Mononuclear cell (primary cell): ENCODE results near the gene PDZD7. TPM values are rescaled to one million over a fixed set of nuclear protein-coding genes. Genes with fewer than 3 reads are reported as not detected.

Experiments used
- H3K27me3 ChIP-seq: 2 replicates; pipeline ENCODE4 v1.6.0; 2011; ENCODE audit warnings: low read length, control low read depth; ENCODE audit not compliant: insufficient read depth
- H3K4me1 ChIP-seq: 2 replicates; pipeline ENCODE4 v1.5.1; 2011; ENCODE audit warnings: mild to moderate bottlenecking, low read length, control low read depth; ENCODE audit not compliant: insufficient read depth
- H3K4me3 ChIP-seq: 2 replicates; pipeline ENCODE4 v1.5.1; 2011; ENCODE audit warnings: mild to moderate bottlenecking, low read length, moderate library complexity
- H3K9me3 ChIP-seq: 2 replicates; pipeline ENCODE4 v1.5.1; 2011; ENCODE audit warnings: low read depth, mild to moderate bottlenecking, control low read depth, low read length
- total RNA-seq: library from RNA; depleted of rRNA; stranded (reverse); fragments of >200 nt; gene quantifications from one replicate; pipeline ENCODE4 v1.2.3, GENCODE V29; 2012

The PDZD7 gene
- total RNA-seq, 1 donor = 0.21 TPM

- Histone ChIP-seq H3K9me3 (no peaks in the 10 kb centered on the region), H3K4me1 (peaks cover 8% of the 10 kb centered on the region), H3K27me3 (peaks cover 46% of the 10 kb centered on the region), H3K4me3 (no peak overlapping the region)
These were observed 19.5 kb upstream of the PDZD7 start for GRCh38 chr10:101050208-101051069.

GRCh38 chr10:101047961-101048892 is 17.3 kb upstream of the PDZD7 start:
- H3K27me3 ChIP-seq = peaks cover 52% of the 10 kb centered on the region
- no peak overlapping the region for H3K4me3 ChIP-seq
- no peaks in the 10 kb centered on the region for H3K9me3 ChIP-seq
- peaks cover 11% of the 10 kb centered on the region for H3K4me1 ChIP-seq

- H3K4me3 ChIP-seq = no peak overlapping the region
- H3K9me3 ChIP-seq = no peaks in the 10 kb centered on the region
- H3K4me1 ChIP-seq = peaks cover 19% of the 10 kb centered on the region
- peaks cover 52% of the 10 kb centered on the region for H3K27me3 ChIP-seq
These were observed 16.3 kb upstream of the PDZD7 start for GRCh38 chr10:101047268-101047667.

- Histone ChIP-seq H3K27me3 (peaks cover 52% of the 10 kb centered on the region), H3K4me1 (peaks cover 24% of the 10 kb centered on the region)
These were observed 15.7 kb upstream of the PDZD7 start for GRCh38 chr10:101046332-101047238.

GRCh38 chr10:101044117-101044516 is 13.2 kb upstream of the PDZD7 start:
- H3K27me3 ChIP-seq = peaks cover 34% of the 10 kb centered on the region
- no peaks in the 10 kb centered on the region for H3K9me3 ChIP-seq
- peaks cover 24% of the 10 kb centered on the region for H3K4me1 ChIP-seq
- H3K4me3 ChIP-seq = no peak overlapping the region

More at GRCh38 chr10:101046332-101047238, 15.7 kb upstream of the PDZD7 start:
- Histone ChIP-seq H3K4me3 (no peak overlapping the region), H3K9me3 (no peaks in the 10 kb centered on the region)

- peaks cover 24% of the 10 kb centered on the region for H3K4me1 ChIP-seq
- peaks cover 27% of the 10 kb centered on the region for H3K27me3 ChIP-seq
- no peaks in the 10 kb centered on the region for H3K9me3 ChIP-seq
- peak overlapping the region; percentile 70 for H3K4me3 ChIP-seq
These were observed 12.4 kb upstream of the PDZD7 start for GRCh38 chr10:101043363-101043707.

GRCh38 chr10:101042667-101043362 is 11.9 kb upstream of the PDZD7 start:
- peak overlapping the region; percentile 70 for H3K4me3 ChIP-seq

GRCh38 chr10:101042118-101042517 is 11.2 kb upstream of the PDZD7 start:
- Histone ChIP-seq H3K27me3 (peaks cover 14% of the 10 kb centered on the region), H3K4me3 (peak overlapping the region; percentile 70), H3K4me1 (peaks cover 24% of the 10 kb centered on the region), H3K9me3 (no peaks in the 10 kb centered on the region)

More at GRCh38 chr10:101042667-101043362, 11.9 kb upstream of the PDZD7 start:
- peaks cover 21% of the 10 kb centered on the region for H3K27me3 ChIP-seq
- no peaks in the 10 kb centered on the region for H3K9me3 ChIP-seq
- H3K4me1 ChIP-seq = peaks cover 24% of the 10 kb centered on the region

- peaks cover 24% of the 10 kb centered on the region for H3K4me1 ChIP-seq
- no peak overlapping the region for H3K4me3 ChIP-seq
- H3K27me3 ChIP-seq = peaks cover 6% of the 10 kb centered on the region
- no peaks in the 10 kb centered on the region for H3K9me3 ChIP-seq
These were observed 10.4 kb upstream of the PDZD7 start for GRCh38 chr10:101041252-101041761.

GRCh38 chr10:101040851-101041250 is 9.9 kb upstream of the PDZD7 start:
- Histone ChIP-seq H3K9me3 (no peaks in the 10 kb centered on the region), H3K4me1 (peaks cover 24% of the 10 kb centered on the region), H3K4me3 (no peak overlapping the region)

GRCh38 chr10:101040061-101040460 is 9.1 kb upstream of the PDZD7 start:
- no peaks in the 10 kb centered on the region for H3K9me3 ChIP-seq
- H3K4me1 ChIP-seq = peaks cover 24% of the 10 kb centered on the region
- H3K4me3 ChIP-seq = no peak overlapping the region
- peaks cover 3% of the 10 kb centered on the region for H3K27me3 ChIP-seq

More at GRCh38 chr10:101040851-101041250, 9.9 kb upstream of the PDZD7 start:
- peaks cover 6% of the 10 kb centered on the region for H3K27me3 ChIP-seq

- no peaks in the 10 kb centered on the region for H3K9me3 ChIP-seq
- H3K4me3 ChIP-seq = no peak overlapping the region
- peaks cover 23% of the 10 kb centered on the region for H3K4me1 ChIP-seq
- H3K27me3 ChIP-seq = no peaks in the 10 kb centered on the region
These were observed 7.6 kb upstream of the PDZD7 start for GRCh38 chr10:101038484-101038883.

- no peaks in the 10 kb centered on the region for H3K27me3 ChIP-seq
- H3K4me1 ChIP-seq = peaks cover 25% of the 10 kb centered on the region
- no peak overlapping the region for H3K4me3 ChIP-seq
- no peaks in the 10 kb centered on the region for H3K9me3 ChIP-seq
These were observed 5.8 kb upstream of the PDZD7 start for GRCh38 chr10:101036726-101037125.
